Inflammatory macrophage (primary cell): ENCODE results near the gene NOXA1.
"Not testable (repeated sequence)": the region's sequence is repeated elsewhere in the genome, so short reads cannot be mapped to it uniquely, and the experiment has no call there.

Source experiments
- DNase-seq, 2 donors: peaks; one replicate each; pipeline ENCODE4 v3.0.0-alpha.2; 2020 to 2022
- total RNA-seq, 18 experiments: gene quantifications; one replicate each; lab custom pipeline; 2026; ENCODE audit warnings: mixed read lengths in 6 of 18, inconsistent platforms in 2 of 18; lab: John Stamatoyannopoulos, UW

Gene NOXA1
- total RNA-seq: 1.1 to 17.0 (median 5.6) reads per million in 18 experiments

- DNase-seq: peak; percentile 95 to 96
Observed at GRCh38 chr9:137422604-137423513, at the start of gene NOXA1, which contains the start of gene EXD3. Gene NOXA1 (plus strand): TSS chr9:137423393. CDS start chr9:137423530, 137 bp downstream. Gene EXD3 (minus strand): TSS chr9:137423162. CDS start chr9:137395357, 27,805 bp downstream.

DNA sequence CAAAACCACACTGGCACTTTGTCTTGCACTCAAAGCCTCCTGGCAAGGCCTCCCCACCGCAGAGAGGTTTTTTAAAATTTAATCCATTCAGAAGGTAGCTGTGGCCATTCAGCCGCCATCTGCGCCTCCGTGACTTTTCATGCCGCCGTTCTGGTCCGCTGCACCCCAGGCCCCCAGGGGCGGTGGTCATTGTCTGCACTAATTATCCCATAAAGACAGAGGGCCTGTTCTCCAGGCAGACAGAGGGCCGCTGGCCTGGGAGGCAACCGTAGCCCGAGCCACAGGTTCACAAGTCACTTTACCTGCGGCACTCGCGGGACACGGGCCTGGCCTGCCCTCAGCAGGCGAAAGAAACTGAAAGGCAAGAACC is 49.6 kb upstream of the NOXA1 start:
- DNase-seq: no peak

DNA sequence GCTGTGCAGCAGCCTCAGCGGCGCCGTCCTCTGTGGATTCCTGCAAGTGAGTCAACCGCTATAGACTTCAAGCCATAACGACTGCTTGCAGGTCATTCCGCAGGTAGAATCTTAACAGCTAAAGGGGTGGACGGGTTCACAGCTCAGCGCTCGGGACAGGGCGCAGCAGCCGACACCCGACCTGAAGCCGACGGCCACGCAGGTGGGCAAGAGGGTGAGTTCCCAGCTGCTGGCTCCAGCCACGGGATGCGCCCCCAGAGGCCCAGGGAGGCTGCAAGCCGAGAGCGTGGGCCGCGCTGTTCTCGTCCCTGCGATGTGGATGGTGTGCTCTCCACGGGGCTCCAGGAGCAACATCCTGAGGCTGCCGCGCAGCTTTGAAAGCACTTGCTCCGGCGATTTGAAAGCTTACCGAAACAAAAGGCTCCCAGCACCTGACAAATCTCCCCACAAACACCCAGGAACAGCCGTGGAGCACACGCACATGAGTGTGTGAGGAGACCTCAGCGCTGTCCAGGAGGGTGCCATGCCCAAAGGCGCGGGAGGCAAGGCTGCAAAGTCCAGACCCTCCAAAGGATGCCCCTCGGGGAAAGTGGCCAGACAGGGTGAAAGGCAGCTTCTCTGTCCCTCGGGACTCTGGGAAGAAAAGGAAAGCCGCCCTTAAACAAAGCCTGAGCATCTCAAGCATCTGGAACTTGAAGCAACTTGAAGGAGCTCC is 48.9 kb upstream of the NOXA1 start:
- no peak for DNase-seq

- no peak for DNase-seq
Observed at GRCh38 chr9:137375321-137376058, 47.7 kb upstream of the NOXA1 start.

GRCh38 chr9:137376386-137376785 is 46.8 kb upstream of the NOXA1 start:
- DNase-seq: no peak

- DNase-seq: not testable (repeated sequence)
Observed at GRCh38 chr9:137378688-137379410, 44.3 kb upstream of the NOXA1 start.

GRCh38 chr9:137379761-137380161 is 43.4 kb upstream of the NOXA1 start:
- DNase-seq: no peak

DNA sequence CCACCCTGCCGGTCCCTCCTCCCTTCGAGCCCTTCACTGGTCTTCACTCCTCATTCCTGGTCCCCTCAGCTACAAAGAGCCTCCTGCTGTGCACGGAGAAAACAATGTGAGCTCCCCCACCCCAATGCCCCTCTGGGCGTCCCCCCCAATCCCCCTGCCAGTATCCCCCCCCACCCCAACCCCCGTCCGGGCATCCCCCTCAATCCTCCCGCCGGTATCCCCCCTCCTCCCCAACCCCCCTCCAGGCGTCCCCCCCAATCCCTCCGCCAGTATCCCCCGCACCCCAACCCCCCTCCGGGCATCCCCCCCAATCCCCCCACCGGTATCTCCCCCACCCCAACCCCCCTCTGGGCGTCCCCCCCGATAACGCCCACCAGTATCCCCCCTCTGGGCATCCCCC is 43.0 kb upstream of the NOXA1 start:
- DNase-seq: no peak

GRCh38 chr9:137380606-137381005 is 42.6 kb upstream of the NOXA1 start:
- DNase-seq: no peak

GRCh38 chr9:137381501-137382443 is 41.4 kb upstream of the NOXA1 start:
- no peak for DNase-seq

DNA sequence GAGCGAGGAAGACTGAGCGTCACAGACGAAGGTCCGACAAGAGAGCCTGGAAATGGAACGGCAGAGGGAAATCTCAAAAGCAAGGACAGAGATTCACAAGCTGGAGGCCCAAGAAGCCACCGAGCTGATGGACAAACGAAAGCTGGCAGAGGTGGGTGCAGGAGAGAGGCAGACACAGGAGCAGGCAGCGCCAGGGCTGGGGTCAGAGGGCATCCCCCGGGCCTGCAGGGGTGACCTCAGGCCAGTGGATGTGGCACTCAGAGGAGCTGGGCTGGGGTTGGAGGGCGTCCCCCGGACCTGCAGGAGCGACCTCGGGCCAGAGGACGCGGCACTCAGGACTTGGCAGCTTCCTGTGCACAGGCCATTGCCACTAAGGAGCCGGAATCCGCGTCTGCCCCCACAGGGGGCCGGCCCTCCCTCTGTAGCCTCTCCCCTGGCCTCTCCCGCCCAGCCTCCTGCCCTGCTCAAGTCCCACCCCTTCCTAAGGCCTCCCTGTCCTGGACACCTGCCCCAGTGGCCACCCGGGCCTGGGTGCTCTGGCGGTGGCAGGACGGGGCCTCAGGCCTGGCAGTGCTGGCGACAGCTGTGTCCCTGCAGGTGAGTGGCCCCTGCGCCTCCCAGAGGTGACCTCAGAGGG is 40.6 kb upstream of the NOXA1 start:
- no peak for DNase-seq

GRCh38 chr9:137383081-137383783 is 40.0 kb upstream of the NOXA1 start:
- no peak for DNase-seq

DNA sequence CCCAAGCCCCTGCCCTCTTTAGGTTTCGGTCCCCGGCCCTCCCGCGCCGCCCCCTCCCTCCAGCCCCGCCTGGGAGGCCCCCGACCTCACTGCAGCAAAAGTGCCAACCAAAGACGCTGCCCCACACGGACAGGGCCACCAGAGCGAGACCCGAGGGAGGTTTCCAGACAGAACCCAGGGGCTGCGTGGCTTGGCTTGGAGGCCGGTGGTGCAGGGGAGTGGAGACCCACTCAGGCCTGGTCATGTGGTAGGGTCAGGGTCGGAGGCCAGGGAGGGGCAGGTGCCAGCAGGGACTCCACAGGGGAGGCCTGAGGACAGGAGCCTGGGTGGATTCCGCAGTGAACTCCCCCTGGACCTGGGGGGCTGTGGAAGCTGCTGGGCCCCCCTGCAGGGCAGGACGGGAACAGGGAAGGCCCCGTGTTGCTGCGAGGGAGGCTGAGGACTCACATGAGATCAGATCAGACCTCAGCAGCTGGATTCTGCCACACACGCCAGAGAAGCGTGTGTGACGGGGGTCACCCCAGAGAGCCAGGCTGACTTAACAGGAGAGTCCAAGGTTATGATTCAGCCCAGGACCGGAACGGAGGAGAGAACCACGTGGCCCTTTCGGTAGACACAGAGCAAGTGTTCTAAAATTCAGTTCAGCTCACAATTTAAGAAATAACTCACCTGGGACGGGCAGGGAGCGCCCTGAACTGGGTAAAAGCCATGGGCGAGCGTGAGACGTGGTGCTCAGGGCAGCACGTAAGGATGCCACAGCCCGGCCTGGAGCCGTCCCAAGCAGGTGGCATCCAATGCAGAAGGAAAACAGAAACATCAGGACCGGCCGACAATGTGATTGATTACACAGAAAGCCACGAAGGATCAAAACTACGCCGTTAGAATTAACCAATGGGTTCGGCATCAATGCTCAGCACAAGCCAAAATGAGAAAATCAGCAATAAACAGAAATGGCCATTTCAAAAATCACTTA is 39.1 kb upstream of the NOXA1 start:
- no peak for DNase-seq

- no peak for DNase-seq
Observed at GRCh38 chr9:137385061-137385655, 38.0 kb upstream of the NOXA1 start.

- DNase-seq: not testable (repeated sequence)
Observed at GRCh38 chr9:137386507-137387113, 36.6 kb upstream of the NOXA1 start.

- peak; percentile 5 to 38 for DNase-seq
Observed at GRCh38 chr9:137387114-137387890, 35.9 kb upstream of the NOXA1 start.
